ENCODE results near the gene LETM1. TPM values are rescaled to one million over a fixed set of nuclear protein-coding genes. Genes with fewer than 3 reads are reported as not detected.

LETM1 gene
- polyA plus RNA-seq, 3 donors = 22.4 to 31.0 (median 29.9) TPM

- DNase-seq = no peak
These were observed 58.6 kb downstream of the LETM1 start for GRCh38 chr4:1797298-1797860.

DNA sequence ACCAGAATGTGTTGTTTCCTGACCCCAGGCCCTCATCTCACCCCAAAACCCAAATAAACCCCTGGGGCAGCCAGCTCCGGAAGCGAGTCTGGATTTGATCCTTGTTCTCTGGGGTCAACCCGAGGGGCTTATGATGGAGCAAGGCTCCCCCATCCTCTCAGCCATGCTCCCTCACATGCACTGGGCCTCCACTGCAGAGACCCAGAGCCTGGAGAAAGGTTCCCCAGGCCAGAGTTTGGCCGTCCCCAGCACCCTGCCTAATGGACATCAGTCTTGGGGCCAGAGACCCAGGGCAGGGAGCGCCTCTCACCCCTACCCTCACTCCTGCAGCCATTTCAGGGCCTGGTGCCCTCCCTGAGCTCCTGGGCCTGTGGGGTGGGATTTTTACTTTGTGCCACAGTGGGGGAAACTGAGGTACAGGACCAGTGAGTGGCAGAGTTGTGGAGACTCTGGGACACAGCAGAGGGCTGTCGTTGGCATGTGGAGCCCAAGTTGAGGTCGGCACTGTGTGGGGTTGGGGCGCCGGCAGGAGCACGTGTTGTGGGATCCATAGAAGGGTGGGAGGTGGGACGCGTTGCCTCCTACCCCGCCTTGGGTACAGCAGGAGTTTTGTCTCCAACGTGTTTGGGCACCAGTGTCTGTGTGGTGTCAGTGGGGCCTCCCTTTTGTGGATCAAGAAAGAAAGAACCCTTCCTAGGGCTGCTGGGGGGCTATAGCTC is 59.3 kb downstream of the LETM1 start:
- DNase-seq = no peak

- DNase-seq = no peak
These were observed 60.4 kb downstream of the LETM1 start for GRCh38 chr4:1795299-1796195.

DNA sequence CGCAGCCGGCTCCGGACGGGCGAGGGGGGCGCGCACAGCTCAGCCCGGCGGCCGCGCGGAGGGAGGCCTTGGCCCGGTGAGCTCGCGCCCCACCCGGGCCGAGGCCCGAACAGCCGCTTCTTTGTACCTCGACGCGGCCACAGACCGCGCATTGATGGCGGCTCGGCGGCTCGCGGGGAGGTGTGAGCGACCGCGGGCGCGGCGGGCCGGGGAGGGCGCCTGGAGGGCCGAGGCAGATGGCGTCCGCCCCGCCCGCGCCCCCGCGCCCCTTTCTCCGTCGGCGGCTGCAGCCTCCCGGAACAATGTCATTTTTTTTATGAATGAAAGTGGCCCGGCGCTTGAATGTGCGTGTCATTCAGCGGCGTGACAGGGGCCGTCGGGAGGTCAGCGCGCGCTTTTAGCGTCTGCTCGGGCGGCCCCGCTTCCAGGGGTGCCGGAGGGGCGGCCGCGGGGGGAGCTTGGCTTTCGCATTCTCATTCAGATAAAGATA is 61.1 kb downstream of the LETM1 start:
- DNase-seq = no peak

GRCh38 chr4:1793940-1794808 is 61.8 kb downstream of the LETM1 start:
- DNase-seq = no peak

GRCh38 chr4:1793496-1793840 is 62.5 kb downstream of the LETM1 start:
- DNase-seq = no peak

DNA sequence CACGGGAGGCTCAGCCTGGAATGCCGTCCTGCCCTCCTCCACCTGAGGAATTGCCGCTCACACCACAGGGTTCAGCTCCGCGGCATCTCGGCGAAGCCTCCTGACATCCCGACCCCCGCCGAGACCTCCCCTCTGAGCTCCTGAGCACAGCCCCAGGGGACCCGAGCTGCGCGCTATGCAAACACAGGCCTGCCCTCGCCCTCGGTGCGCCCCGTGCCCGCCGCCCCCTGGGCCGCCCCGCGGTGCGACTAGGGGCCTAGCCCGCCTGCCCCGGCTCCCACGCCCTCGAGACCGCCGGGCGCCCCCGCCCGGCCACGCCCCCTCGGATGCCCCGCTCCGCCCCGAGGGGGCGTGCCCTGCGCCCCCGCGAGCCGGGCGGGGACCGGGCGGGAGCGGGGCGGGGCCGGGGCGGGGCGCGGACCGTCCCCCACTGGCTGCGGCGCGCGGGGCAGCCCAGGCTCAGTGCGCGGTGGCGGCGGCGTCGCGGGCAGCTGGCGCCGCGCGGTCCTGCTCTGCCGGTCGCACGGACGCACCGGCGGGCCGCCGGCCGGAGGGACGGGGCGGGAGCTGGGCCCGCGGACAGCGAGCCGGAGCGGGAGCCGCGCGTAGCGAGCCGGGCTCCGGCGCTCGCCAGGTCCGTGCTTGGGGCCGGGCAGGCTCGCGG is 63.0 kb downstream of the LETM1 start, which contains the start of gene FGFR3:
Gene FGFR3, plus strand, starts transcription at position 462 of the 664 bp plus-strand sequence. CDS start 642 bp downstream, outside the sequence.
- DNase-seq = no peak

DNA sequence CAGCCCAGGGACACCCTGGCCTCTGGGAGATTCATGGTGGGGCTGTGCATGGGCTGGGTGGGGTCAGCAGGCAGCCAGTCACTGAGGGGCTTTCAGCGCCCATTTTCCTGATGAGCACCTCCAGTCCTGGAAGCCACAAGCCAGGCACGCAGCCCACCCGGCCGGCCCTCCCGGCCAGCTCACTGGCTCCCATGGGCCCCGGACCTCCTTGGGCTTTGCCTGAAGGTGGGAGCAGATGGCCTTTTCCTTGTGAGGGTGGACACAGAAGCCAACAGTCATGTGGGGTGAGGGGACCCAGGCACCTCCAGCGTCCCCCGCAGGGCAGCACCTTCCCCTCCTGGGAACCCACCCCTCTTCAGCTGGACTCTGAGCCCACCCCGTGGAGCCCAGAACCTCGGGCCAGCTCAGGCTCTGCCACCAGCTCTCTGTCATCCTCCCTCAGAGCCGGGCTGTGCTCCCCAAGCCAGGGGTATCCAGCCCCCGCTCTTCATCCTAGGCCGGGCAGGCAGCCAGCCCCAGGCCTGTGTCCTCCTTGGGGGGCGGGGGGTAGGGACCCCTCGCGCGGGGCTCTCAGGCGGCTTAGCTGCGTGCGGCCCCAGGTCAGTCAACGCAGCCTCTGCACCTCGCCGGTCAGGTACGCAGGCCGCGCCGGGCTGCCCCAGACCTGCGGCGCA is 63.7 kb downstream of the LETM1 start:
- DNase-seq = no peak

GRCh38 chr4:1790005-1790404 is 66.0 kb downstream of the LETM1 start:
- DNase-seq = no peak

DNA sequence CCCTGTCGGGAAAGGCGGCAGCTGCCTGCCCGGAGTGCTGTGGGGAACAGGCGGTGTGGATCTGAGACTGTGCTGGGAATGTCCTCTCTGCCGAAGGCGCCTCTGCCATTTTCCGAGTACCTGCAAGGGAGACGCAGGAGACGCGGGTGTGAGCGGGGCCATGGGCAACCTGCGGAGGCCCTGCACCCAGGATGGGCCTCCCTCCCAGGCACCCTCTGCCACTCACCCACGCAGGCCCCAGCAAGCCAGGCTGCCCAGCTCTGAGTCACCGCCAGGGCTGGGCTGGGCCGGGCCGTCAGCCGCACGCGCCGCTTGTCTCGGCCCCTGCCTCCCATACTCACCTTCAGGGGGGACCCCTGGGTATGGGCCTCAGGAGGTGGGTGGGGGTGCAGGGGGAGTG is 66.4 kb downstream of the LETM1 start:
- no peak for DNase-seq

GRCh38 chr4:1788254-1788973 is 67.5 kb downstream of the LETM1 start:
- DNase-seq = no peak

DNA sequence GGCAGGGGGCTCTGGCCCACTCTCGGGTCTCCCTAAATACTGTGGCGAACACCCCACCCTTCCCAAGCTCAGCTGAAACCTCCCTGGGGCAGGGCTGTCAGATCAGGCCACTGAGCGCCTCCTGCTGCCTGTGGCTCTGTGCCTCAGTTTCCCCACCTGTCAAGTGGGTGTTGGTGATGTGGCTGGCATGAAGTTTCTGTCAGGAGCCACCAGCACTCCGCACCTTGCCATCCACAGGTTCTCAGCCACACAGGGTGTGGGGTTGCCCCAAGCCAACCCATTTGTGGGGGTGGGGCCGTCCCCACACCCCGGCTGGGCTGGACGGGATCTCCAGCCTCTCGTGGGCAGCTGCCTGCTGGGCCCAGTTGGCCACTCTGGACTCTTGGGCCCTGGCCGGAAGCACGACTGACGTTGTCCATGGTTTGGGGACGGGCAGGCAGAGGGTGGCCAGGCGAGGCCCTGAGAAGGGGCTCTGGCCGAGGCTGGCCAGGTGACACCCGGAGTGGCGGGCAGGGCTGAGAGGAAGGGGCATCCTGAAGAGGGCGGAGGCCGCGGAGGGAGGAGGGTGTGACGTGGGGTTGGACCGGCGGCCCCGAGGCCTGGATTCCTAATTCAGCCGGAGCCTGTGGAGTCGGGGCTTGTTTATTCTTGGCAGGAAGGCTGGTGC is 68.4 kb downstream of the LETM1 start:
- DNase-seq = no peak

DNA sequence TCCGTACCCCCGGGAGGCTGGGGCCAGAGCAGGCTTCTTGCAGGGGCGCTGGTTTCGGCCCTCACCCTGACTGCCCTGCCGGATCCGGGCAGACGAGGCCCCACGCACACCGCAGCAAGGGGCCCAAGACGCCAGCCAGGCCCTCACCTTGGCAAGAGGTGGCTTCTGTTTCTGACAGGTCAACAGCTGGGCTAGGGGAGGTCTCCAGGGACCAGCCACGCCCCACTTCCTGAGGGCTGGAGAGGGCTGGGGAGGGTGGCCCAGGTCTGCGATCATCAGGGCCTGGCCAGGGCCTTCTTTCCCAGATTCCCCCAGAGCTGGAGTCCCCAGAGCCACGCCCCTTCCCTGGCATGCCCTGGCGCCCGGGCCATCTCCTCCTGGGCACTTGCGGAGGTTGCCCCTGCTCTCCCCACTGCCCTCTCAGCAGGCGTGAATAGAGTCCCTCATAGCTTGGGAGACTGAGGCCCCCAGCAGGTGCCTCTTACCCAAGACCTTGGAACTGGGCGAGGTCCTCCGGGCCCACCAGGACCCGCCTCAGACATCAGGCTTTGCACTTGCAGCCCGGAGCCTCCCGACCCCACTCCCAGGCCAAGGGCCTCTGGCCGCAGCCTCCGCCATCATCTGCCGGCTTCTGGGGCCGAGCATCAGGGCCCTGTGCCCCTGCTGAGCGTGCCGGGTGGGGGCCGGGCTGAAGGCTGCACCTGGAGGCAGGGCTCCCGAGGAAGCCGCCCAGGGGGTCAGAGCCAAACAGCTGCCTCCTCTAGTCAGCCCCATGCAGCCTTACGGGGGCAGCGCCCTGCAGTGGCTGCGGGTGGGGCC is 69.2 kb downstream of the LETM1 start:
- no peak for DNase-seq

- no peak for DNase-seq
These were observed 70.4 kb downstream of the LETM1 start for GRCh38 chr4:1785592-1785991.

DNA sequence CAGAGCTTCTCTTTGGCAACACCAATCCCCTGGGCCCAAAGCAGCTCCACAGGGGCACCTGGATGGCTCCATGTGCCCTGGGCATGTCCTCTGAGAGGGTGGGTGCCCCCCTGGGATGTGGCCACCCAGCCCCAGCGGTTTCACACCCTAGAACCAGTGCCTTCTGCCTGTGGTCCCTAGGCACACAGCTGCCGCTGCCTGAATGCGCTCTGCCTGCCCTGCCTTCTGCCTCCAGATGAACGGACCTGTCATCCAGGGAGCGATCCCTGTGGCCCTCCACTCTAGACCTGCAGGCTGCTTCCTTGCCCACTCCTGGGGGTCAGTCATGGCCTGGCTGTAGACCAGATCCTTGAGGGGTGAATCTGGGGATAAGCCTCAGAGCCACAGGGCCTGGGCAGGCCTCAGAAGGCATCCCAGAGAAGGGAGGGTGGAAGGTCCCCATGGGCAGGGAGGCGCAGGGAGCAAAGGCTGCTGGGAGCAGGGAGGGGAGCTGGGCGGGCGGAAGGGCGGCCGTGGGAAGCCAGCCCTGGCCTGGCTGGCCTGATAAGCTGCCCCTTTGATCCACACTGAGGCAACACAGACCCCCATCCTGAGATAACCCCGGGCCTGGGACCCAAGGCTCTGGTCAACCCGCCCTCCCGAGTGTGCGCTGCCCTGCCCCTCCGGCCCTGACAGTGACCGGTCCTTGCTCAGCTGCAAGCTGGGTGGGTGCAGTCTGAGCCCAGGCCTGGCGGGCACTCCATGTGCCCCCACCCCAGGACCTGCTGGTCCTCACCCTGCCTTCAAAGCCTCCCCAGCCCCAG is 71.0 kb downstream of the LETM1 start:
- no peak for DNase-seq

DNA sequence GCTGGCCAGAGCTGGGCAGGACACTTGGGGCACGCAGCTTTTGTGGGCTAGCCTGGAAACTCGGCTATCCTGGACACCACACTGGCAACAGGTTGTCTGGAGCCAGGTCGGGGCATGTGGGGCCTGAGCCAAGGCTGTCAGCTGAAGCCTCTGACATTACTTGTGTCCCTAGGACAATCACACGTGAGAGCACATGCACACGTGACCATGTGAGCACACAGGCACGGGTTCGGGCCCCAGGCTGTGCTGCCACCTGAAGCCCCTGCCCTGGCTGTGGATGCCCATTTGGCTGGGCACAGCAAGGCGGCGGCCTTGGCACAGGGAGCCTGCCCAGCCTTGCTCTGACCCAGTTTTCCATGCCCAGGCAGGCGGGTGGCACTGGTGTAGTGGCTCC is 71.6 kb downstream of the LETM1 start:
- DNase-seq = no peak

- no peak for DNase-seq
These were observed 72.0 kb downstream of the LETM1 start for GRCh38 chr4:1783970-1784369.

Measured in renal pelvis (tissue), 4 donors.